ENCODE data around the gene ZBTB47. TPM values are rescaled to one million over a fixed set of nuclear protein-coding genes. Genes with fewer than 3 reads are reported as not detected.

Gene ZBTB47
- total RNA-seq, 2 experiments from 2014 or later = 1.0 to 1.1 TPM

- no peak overlapping the region for H3K27ac Mint-ChIP-seq
- no peak for DNase-seq
- ChIA-PET CTCF (no interaction called here), POLR2A (no interaction called here)
- H3K4me3 Mint-ChIP-seq = no peak overlapping the region
- H3K4me1 Mint-ChIP-seq (ENCODE audit: low read depth) = no peaks in the 10 kb centered on the region
- peaks cover 11% of the 10 kb centered on the region for H3K27me3 Mint-ChIP-seq
- H3K9me3 Mint-ChIP-seq = no peaks in the 10 kb centered on the region
- intact Hi-C loops (cut with micrococcal nuclease) = no loop called here
- no peaks in the 10 kb centered on the region for H3K36me3 Mint-ChIP-seq
These were observed 37.5 kb downstream of the ZBTB47 start for GRCh38 chr3:42690766-42691680.

- intact Hi-C loops (cut with micrococcal nuclease) = no loop called here
- no peaks in the 10 kb centered on the region for H3K9me3 Mint-ChIP-seq
These were observed 38.5 kb downstream of the ZBTB47 start for GRCh38 chr3:42691816-42692666.

GRCh38 chr3:42692667-42693529, 39.4 kb downstream of the ZBTB47 start:
- CTCF ChIA-PET = no interaction called here
- H3K36me3 Mint-ChIP-seq = no peaks in the 10 kb centered on the region
- H3K27ac Mint-ChIP-seq = no peak overlapping the region
- no peaks in the 10 kb centered on the region for H3K4me1 Mint-ChIP-seq (ENCODE audit: low read depth)
- intact Hi-C loops (cut with micrococcal nuclease) = no loop called here
- no peaks in the 10 kb centered on the region for H3K9me3 Mint-ChIP-seq
- no peak for DNase-seq
- no peak overlapping the region for H3K4me3 Mint-ChIP-seq
- H3K27me3 Mint-ChIP-seq = no peaks in the 10 kb centered on the region
- POLR2A ChIA-PET = no interaction called here

More at GRCh38 chr3:42691816-42692666, 38.5 kb downstream of the ZBTB47 start:
- no peaks in the 10 kb centered on the region for H3K36me3 Mint-ChIP-seq
- no peak overlapping the region for H3K27ac Mint-ChIP-seq
- H3K4me1 Mint-ChIP-seq (ENCODE audit: low read depth) = no peaks in the 10 kb centered on the region
- DNase-seq = no peak
- H3K27me3 Mint-ChIP-seq = peaks cover 1% of the 10 kb centered on the region
- POLR2A ChIA-PET = no interaction called here
- no peak overlapping the region for H3K4me3 Mint-ChIP-seq
- CTCF ChIA-PET = no interaction called here

- H3K27ac Mint-ChIP-seq = no peak overlapping the region
- DNase-seq = no peak
- no peaks in the 10 kb centered on the region for H3K27me3 Mint-ChIP-seq
- no peak overlapping the region for H3K4me3 Mint-ChIP-seq
- no peaks in the 10 kb centered on the region for H3K9me3 Mint-ChIP-seq
- H3K4me1 Mint-ChIP-seq (ENCODE audit: low read depth) = peaks cover 2% of the 10 kb centered on the region
- no peaks in the 10 kb centered on the region for H3K36me3 Mint-ChIP-seq
- CTCF ChIA-PET = no interaction called here
- intact Hi-C loops (cut with micrococcal nuclease) = no loop called here
- POLR2A ChIA-PET = no interaction called here
These were observed 40.0 kb downstream of the ZBTB47 start for GRCh38 chr3:42693530-42693930.

DNA sequence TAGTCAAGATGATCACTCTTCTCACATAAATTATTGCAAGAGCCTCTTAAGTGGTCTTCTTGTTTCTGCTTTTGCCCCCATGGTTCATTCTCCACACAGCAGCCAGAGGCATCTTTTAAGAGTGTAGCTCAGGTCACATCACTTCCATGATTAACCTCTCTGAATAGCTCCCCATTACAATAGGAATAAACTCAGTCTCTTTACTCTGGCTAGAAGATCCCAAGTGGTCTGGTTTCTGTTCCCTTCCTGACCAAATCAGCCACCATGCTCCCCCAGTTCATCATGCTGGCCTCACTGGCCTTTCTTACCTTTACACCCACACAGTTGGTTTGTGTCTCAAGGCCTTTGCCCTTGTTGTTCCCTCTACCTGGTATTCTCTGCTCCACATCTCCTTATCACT, 40.9 kb downstream of the ZBTB47 start:
- Mint-ChIP-seq H3K27me3 (no peaks in the 10 kb centered on the region), H3K36me3 (no peaks in the 10 kb centered on the region), H3K9me3 (no peaks in the 10 kb centered on the region), H3K27ac (no peak overlapping the region), H3K4me1 (ENCODE audit: low read depth) (peaks cover 6% of the 10 kb centered on the region), H3K4me3 (no peak overlapping the region)
- ChIA-PET POLR2A (no interaction called here), CTCF (no interaction called here)
- intact Hi-C loops (cut with micrococcal nuclease) = no loop called here
- no peak for DNase-seq

DNA sequence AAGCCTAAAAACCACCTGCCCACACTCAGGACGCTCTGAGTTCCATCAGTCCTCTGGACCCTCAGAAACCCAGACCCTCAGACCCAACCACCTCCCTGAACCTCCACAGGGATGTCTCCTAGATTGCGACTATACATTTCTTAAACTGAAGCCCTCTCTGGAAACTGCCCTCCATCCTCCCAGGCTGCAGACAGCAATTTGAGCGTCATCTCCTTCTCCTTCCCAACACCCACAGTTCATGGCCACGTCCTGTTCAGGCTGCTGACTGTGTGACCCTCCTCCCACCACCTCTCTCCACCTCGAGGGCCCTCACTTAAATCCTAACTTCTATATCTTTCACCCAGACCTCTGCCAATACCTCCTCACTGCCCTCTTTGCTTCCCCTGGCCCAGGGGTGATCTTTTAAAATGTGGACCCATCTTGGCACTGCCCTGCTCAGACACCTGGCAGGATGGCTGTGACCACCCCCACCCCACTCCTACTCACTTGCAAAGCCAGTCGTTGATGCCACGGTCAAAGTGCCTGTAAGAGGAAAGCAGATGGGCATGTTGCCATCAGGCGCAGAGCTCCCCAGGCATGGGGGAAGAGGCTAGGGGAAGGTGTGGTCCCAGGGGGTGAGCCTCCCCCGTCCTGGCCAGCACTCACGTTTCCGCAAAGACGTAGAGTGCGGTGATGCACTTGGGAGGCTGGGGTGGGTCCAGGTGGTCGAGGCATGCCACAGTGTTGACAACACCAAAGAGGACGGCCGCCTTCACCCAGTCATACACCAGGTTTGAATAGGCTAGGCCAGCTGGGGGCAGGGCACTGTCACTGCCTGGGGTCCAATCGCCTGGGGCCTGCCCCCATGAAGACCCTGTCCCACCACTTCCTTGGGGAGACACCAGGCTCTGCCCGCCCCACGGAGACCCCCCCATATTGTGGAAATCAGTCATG, 43.1 kb downstream of the ZBTB47 start:
- POLR2A ChIA-PET = no interaction called here
- intact Hi-C loops (cut with micrococcal nuclease) = no loop called here
- H3K36me3 Mint-ChIP-seq = no peaks in the 10 kb centered on the region

GRCh38 chr3:42697289-42698051, 44.0 kb downstream of the ZBTB47 start:
- POLR2A ChIA-PET = no interaction called here
- no peak overlapping the region for H3K4me3 Mint-ChIP-seq

More for the DNA sequence above, 43.1 kb downstream of the ZBTB47 start:
- Mint-ChIP-seq H3K9me3 (no peaks in the 10 kb centered on the region), H3K27me3 (no peaks in the 10 kb centered on the region), H3K27ac (no peak overlapping the region), H3K4me1 (ENCODE audit: low read depth) (peaks cover 6% of the 10 kb centered on the region), H3K4me3 (no peak overlapping the region)
- CTCF ChIA-PET = no interaction called here
- DNase-seq = no peak

GRCh38 chr3:42698216-42698910, 44.9 kb downstream of the ZBTB47 start:
- POLR2A ChIA-PET = no interaction called here

More at GRCh38 chr3:42697289-42698051, 44.0 kb downstream of the ZBTB47 start:
- no peaks in the 10 kb centered on the region for H3K36me3 Mint-ChIP-seq
- intact Hi-C loops (cut with micrococcal nuclease) = no loop called here
- H3K4me1 Mint-ChIP-seq (ENCODE audit: low read depth) = peaks cover 6% of the 10 kb centered on the region
- DNase-seq = no peak
- no peak overlapping the region for H3K27ac Mint-ChIP-seq
- no peaks in the 10 kb centered on the region for H3K9me3 Mint-ChIP-seq
- CTCF ChIA-PET = no interaction called here
- no peaks in the 10 kb centered on the region for H3K27me3 Mint-ChIP-seq

GRCh38 chr3:42698911-42699230, 45.4 kb downstream of the ZBTB47 start:
- peak; percentile 55 for DNase-seq
- ChIA-PET POLR2A (no interaction called here), CTCF (interaction anchor here (0.6 kb wide), 1 partner anchor 147 kb away, joined by 3 read pairs; no protein-coding TSS in a partner anchor)
- no peak overlapping the region for H3K4me3 Mint-ChIP-seq
- H3K27me3 Mint-ChIP-seq = no peaks in the 10 kb centered on the region
- no peaks in the 10 kb centered on the region for H3K36me3 Mint-ChIP-seq
- peaks cover 6% of the 10 kb centered on the region for H3K4me1 Mint-ChIP-seq (ENCODE audit: low read depth)
- H3K9me3 Mint-ChIP-seq = no peaks in the 10 kb centered on the region
- intact Hi-C loops (cut with micrococcal nuclease) = no loop called here
- no peak overlapping the region for H3K27ac Mint-ChIP-seq

More at GRCh38 chr3:42698216-42698910, 44.9 kb downstream of the ZBTB47 start:
- intact Hi-C loops (cut with micrococcal nuclease) = no loop called here
- CTCF ChIA-PET = interaction anchor here (0.6 kb wide), 1 partner anchor 146 kb away, joined by 3 read pairs; no protein-coding TSS in a partner anchor
- no peak overlapping the region for H3K4me3 Mint-ChIP-seq
- no peaks in the 10 kb centered on the region for H3K27me3 Mint-ChIP-seq
- no peaks in the 10 kb centered on the region for H3K9me3 Mint-ChIP-seq
- H3K27ac Mint-ChIP-seq = no peak overlapping the region
- DNase-seq = no peak
- peaks cover 6% of the 10 kb centered on the region for H3K4me1 Mint-ChIP-seq (ENCODE audit: low read depth)
- no peaks in the 10 kb centered on the region for H3K36me3 Mint-ChIP-seq

- ChIA-PET POLR2A (no interaction called here), CTCF (no interaction called here)
- H3K36me3 Mint-ChIP-seq = no peaks in the 10 kb centered on the region
- H3K27ac Mint-ChIP-seq = no peak overlapping the region
- H3K27me3 Mint-ChIP-seq = no peaks in the 10 kb centered on the region
- intact Hi-C loops (cut with micrococcal nuclease) = no loop called here
- peaks cover 6% of the 10 kb centered on the region for H3K4me1 Mint-ChIP-seq (ENCODE audit: low read depth)
- H3K4me3 Mint-ChIP-seq = no peak overlapping the region
- H3K9me3 Mint-ChIP-seq = no peaks in the 10 kb centered on the region
- DNase-seq = no peak
These were observed 46.0 kb downstream of the ZBTB47 start for GRCh38 chr3:42699511-42699971.
